ENCODE data around the gene FOXP4. TPM values are rescaled to one million over a fixed set of nuclear protein-coding genes. Genes with fewer than 3 reads are reported as not detected.

The FOXP4 gene
- total RNA-seq, 3 donors from 2014 or later (not counting 1 experiment from before 2014, with no cell fraction given), result 11.2 to 21.1 (median 14.7) TPM

DNA sequence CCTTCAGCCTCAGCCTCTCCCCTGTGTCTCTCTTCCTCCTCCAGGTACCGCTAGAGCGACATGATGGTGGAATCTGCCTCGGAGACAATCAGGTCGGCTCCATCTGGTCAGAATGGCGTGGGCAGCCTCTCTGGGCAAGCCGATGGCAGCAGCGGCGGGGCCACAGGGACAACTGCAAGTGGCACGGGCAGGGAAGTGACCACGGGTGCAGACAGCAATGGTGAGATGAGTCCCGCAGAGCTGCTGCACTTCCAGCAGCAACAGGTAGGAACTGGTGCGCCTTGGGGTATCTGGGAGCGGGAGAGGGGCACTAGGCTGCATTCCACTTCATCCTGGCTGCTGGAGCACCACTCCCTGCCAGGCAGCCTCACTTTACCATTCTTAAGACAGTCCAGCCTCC is 19.5 kb downstream of the FOXP4 start:
- intact Hi-C loops (cut with micrococcal nuclease), result no loop called here
- H3K27me3 ChIP-seq (ENCODE audit: control insufficient read depth, insufficient read depth, low read length), result no peaks in the 10 kb centered on the region
- ATAC-seq (no peak), DNase-seq (no peak)
- H3K27ac ChIP-seq (ENCODE audit: low read length), result no peak overlapping the region
- no peak overlapping the region for H3K4me3 ChIP-seq (ENCODE audit: low read length)
- no peaks in the 10 kb centered on the region for H3K36me3 Mint-ChIP-seq
- H3K4me1 ChIP-seq (ENCODE audit: control insufficient read depth, insufficient read depth, low read length), result peaks cover 12% of the 10 kb centered on the region
- no peak overlapping the region for H3K27ac Mint-ChIP-seq
- H3K27me3 Mint-ChIP-seq (ENCODE audit: low read depth in 2 of 2), result no peaks in the 10 kb centered on the region
- H3K9me3 ChIP-seq (ENCODE audit: control insufficient read depth, insufficient read depth, low read length), result no peaks in the 10 kb centered on the region
- H3K4me1 Mint-ChIP-seq, result peaks cover 7 to 19% of the 10 kb centered on the region in 2 donors
- no peak overlapping the region for H3K4me3 Mint-ChIP-seq
- H3K36me3 ChIP-seq (ENCODE audit: control insufficient read depth, insufficient read depth, low read length), result peaks cover 8% of the 10 kb centered on the region
- no peaks in the 10 kb centered on the region for H3K9me3 Mint-ChIP-seq
- 89% methylated on average over 13 of the region's 13 CpGs for WGBS (ENCODE audit: insufficient coverage)
- TF ChIP-seq, protein P1, sequence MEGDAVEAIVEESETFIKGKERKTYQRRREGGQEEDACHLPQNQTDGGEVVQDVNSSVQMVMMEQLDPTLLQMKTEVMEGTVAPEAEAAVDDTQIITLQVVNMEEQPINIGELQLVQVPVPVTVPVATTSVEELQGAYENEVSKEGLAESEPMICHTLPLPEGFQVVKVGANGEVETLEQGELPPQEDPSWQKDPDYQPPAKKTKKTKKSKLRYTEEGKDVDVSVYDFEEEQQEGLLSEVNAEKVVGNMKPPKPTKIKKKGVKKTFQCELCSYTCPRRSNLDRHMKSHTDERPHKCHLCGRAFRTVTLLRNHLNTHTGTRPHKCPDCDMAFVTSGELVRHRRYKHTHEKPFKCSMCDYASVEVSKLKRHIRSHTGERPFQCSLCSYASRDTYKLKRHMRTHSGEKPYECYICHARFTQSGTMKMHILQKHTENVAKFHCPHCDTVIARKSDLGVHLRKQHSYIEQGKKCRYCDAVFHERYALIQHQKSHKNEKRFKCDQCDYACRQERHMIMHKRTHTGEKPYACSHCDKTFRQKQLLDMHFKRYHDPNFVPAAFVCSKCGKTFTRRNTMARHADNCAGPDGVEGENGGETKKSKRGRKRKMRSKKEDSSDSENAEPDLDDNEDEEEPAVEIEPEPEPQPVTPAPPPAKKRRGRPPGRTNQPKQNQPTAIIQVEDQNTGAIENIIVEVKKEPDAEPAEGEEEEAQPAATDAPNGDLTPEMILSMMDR (IDR thresholded peaks at IDR 0.05), result no peak

DNA sequence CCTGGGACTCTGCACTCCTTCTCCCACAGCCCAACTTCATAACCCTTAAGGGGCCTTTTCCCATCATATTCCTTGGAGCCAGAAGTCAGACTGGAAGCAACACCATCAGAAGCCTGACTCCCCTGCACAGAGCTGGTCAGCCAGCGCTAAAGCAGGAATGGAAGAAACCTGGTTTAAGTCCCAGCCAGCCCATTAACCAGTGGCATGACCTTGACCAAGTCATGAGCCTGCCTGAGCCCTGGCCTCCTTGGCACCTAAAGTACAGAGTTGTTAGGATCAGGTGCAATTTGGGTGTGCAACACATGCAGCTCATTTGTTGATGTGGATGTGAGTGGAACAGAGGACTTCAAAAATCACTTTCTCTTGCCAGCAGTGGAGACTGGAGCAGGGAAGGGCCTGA is 20.8 kb downstream of the FOXP4 start:
- Mint-ChIP-seq H3K27ac (no peak overlapping the region), H3K4me3 (no peak overlapping the region), H3K4me1 (peaks cover 0 to 7% of the 10 kb centered on the region in 2 donors), H3K27me3 (ENCODE audit: low read depth in 2 of 2) (no peaks in the 10 kb centered on the region), H3K9me3 (no peaks in the 10 kb centered on the region), H3K36me3 (no peaks in the 10 kb centered on the region)
- 100% methylated on average over 1 of the region's 1 CpG for WGBS (ENCODE audit: insufficient coverage)
- Histone ChIP-seq H3K4me1 (ENCODE audit: control insufficient read depth, insufficient read depth, low read length) (no peaks in the 10 kb centered on the region), H3K27me3 (ENCODE audit: control insufficient read depth, insufficient read depth, low read length) (no peaks in the 10 kb centered on the region), H3K27ac (ENCODE audit: low read length) (no peak overlapping the region), H3K9me3 (ENCODE audit: control insufficient read depth, insufficient read depth, low read length) (no peaks in the 10 kb centered on the region), H3K4me3 (ENCODE audit: low read length) (no peak overlapping the region), H3K36me3 (ENCODE audit: control insufficient read depth, insufficient read depth, low read length) (peaks cover 8% of the 10 kb centered on the region)
- TF ChIP-seq, protein P1 (IDR thresholded peaks at IDR 0.05), result no peak
- ATAC-seq (no peak), DNase-seq (no peak)
- intact Hi-C loops (cut with micrococcal nuclease), result no loop called here

DNA sequence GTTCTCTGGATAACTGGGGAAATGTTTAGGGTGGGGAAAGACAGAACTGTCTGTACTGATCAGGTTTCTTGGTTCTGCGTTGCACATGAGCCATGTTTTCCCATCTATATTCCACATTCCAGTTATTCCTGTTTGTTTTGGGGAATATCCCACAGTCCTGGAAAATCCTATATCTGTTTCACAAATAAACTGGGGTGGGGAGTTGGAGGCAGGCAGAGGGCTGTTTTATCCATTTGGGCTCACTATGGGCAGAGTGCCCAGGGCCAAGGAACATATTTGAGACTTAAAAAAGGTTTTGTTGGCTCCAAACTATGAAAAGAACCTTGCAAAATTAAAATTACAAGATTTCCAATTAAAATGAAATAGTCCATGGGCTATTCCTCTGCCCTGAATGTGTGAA is 21.5 kb downstream of the FOXP4 start:
- no peak for DNase-seq
- no peak overlapping the region for H3K27ac Mint-ChIP-seq
- H3K27ac ChIP-seq (ENCODE audit: low read length), result no peak overlapping the region
- no peaks in the 10 kb centered on the region for H3K27me3 ChIP-seq (ENCODE audit: control insufficient read depth, insufficient read depth, low read length)
- no peaks in the 10 kb centered on the region for H3K27me3 Mint-ChIP-seq (ENCODE audit: low read depth in 2 of 2)
- H3K4me3 ChIP-seq (ENCODE audit: low read length), result no peak overlapping the region
- H3K4me1 ChIP-seq (ENCODE audit: control insufficient read depth, insufficient read depth, low read length), result no peaks in the 10 kb centered on the region
- peaks cover 0 to 4% of the 10 kb centered on the region in 2 donors for H3K4me1 Mint-ChIP-seq
- H3K36me3 Mint-ChIP-seq, result no peaks in the 10 kb centered on the region
- TF ChIP-seq, protein P1 (IDR thresholded peaks at IDR 0.05), result no peak
- no peaks in the 10 kb centered on the region for H3K9me3 ChIP-seq (ENCODE audit: control insufficient read depth, insufficient read depth, low read length)
- peaks cover 8% of the 10 kb centered on the region for H3K36me3 ChIP-seq (ENCODE audit: control insufficient read depth, insufficient read depth, low read length)
- WGBS (ENCODE audit: insufficient coverage), result no CpG with 5 or more reads among the region's 1 CpG
- ATAC-seq, result no peak
- intact Hi-C loops (cut with micrococcal nuclease), result no loop called here
- H3K4me3 Mint-ChIP-seq, result no peak overlapping the region
- no peaks in the 10 kb centered on the region for H3K9me3 Mint-ChIP-seq

DNA sequence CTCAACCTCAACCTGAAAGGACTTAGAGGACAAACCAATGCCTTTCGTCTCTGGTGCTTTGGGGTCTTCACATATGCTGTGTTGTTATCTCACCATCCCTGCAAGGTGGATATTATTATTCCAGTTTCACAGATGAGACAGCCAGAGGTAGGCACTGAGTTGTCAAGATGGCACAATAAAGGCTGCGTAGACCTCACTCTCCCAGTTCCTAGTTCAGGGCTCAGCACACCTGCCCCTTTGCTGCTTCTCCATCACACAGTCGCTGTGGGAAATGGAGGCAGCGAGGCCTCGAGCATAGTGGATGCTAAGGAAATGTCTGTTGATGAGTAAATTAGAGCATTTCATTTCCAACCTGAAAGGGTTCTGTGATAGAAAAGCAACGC is 22.0 kb downstream of the FOXP4 start:
- Mint-ChIP-seq H3K9me3 (no peaks in the 10 kb centered on the region), H3K27ac (no peak overlapping the region), H3K36me3 (no peaks in the 10 kb centered on the region), H3K4me3 (no peak overlapping the region), H3K4me1 (peaks cover 0 to 4% of the 10 kb centered on the region in 2 donors), H3K27me3 (ENCODE audit: low read depth in 2 of 2) (no peaks in the 10 kb centered on the region)
- WGBS (ENCODE audit: insufficient coverage), result over 99% methylated on average over 6 of the region's 6 CpGs
- TF ChIP-seq, protein P1 (IDR thresholded peaks at IDR 0.05), result no peak
- H3K9me3 ChIP-seq (ENCODE audit: control insufficient read depth, insufficient read depth, low read length), result no peaks in the 10 kb centered on the region
- H3K36me3 ChIP-seq (ENCODE audit: control insufficient read depth, insufficient read depth, low read length), result peaks cover 8% of the 10 kb centered on the region
- no peaks in the 10 kb centered on the region for H3K4me1 ChIP-seq (ENCODE audit: control insufficient read depth, insufficient read depth, low read length)
- no peak overlapping the region for H3K4me3 ChIP-seq (ENCODE audit: low read length)
- DNase-seq (no peak), ATAC-seq (no peak)
- intact Hi-C loops (cut with micrococcal nuclease), result no loop called here
- H3K27me3 ChIP-seq (ENCODE audit: control insufficient read depth, insufficient read depth, low read length), result no peaks in the 10 kb centered on the region
- H3K27ac ChIP-seq (ENCODE audit: low read length), result no peak overlapping the region
